Activated naive CD8-positive, alpha-beta T cell treated with anti-CD3 and anti-CD28 coated beads for 36 hours (primary cell): ENCODE data around the gene ADSL. TPM values are rescaled to one million over a fixed set of nuclear protein-coding genes. Genes with fewer than 3 reads are reported as not detected.

Source experiments
- DNase-seq: peaks from one replicate; pipeline ENCODE4 v3.0.0; 2021
- H3K27ac Mint-ChIP-seq: one replicate; pipeline ENCODE4 v1.8.0; 2022; ENCODE audit warnings: mild to moderate bottlenecking, moderate library complexity, mixed read lengths
- H3K27me3 Mint-ChIP-seq: one replicate; pipeline ENCODE4 v1.8.0; 2022; ENCODE audit warnings: mild to moderate bottlenecking, mixed read lengths
- H3K36me3 Mint-ChIP-seq: one replicate; pipeline ENCODE4 v1.8.0; 2021; ENCODE audit warnings: mild to moderate bottlenecking, mixed read lengths
- H3K4me1 Mint-ChIP-seq: one replicate; pipeline ENCODE4 v1.8.0; 2021; ENCODE audit warnings: mixed read lengths
- H3K4me3 Mint-ChIP-seq: one replicate; pipeline ENCODE4 v1.8.0; 2022; ENCODE audit warnings: mild to moderate bottlenecking, moderate library complexity, mixed read lengths
- H3K9me3 Mint-ChIP-seq: one replicate; pipeline ENCODE4 v1.8.0; 2022; ENCODE audit warnings: mixed read lengths
- total RNA-seq, 2 experiments: library from RNA; stranded (reverse); gene quantifications; one replicate each; pipeline ENCODE4 v1.2.3, GENCODE V29; 2021

ADSL gene
- total RNA-seq, 2 experiments from 2014 or later: 174 to 178 TPM

DNA sequence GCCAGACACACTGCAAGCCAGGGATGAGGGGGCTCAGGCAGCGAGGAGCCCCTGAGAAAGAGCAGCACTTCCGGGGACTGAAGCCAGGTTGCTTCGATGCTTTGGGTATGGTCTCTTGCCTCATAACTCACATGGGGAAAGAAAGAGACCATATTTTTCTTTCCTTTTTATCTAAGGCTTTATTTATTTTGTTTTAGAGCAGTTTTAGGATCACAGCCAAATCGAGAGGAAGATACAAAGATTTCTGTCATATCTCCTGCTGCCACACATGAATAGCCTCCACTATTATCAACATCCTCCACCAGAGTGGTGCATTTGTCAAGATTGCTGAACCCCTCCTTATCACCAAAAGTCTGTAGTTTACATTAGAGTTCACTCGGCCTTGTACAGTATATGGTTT lies 24.3 kb upstream of the ADSL start:
- H3K27ac Mint-ChIP-seq: peak overlapping the region; percentile 63
- no peak for DNase-seq
- no peaks in the 10 kb centered on the region for H3K27me3 Mint-ChIP-seq
- H3K9me3 Mint-ChIP-seq: no peaks in the 10 kb centered on the region
- peaks cover 54% of the 10 kb centered on the region for H3K4me1 Mint-ChIP-seq
- no peak overlapping the region for H3K4me3 Mint-ChIP-seq
- peaks cover 38% of the 10 kb centered on the region for H3K36me3 Mint-ChIP-seq

DNA sequence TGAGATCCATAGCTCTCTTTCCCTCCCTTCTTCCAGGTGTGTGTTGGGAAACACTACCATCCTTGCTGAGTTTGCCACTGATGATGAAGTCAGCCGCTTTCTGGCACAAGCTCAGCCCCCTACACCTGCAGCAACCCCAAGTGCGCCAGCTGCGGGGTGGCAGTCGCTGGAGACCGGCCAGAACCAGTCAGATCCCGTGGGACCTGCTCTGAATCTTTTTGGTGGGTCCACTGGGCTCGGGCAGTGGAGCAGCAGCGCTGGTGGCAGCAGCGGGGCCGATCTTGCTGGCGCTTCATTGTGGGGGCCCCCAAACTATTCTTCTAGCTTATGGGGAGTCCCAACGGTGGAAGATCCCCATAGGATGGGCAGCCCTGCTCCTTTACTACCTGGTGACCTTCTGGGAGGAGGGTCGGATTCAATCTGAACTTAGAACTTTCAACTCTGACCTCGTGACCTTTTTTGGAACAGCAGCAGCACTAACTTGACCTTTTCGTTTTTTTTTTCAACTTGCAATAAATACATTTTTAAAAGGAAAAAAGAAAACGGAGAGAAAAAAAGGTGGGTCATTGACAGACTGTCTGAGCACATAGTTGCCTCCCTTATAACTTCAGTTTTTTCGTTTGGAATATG lies 23.4 kb upstream of the ADSL start:
- no peaks in the 10 kb centered on the region for H3K9me3 Mint-ChIP-seq
- no peaks in the 10 kb centered on the region for H3K27me3 Mint-ChIP-seq
- H3K4me1 Mint-ChIP-seq: peaks cover 63% of the 10 kb centered on the region
- no peak overlapping the region for H3K4me3 Mint-ChIP-seq
- DNase-seq: no peak
- peaks cover 29% of the 10 kb centered on the region for H3K36me3 Mint-ChIP-seq
- H3K27ac Mint-ChIP-seq: peak overlapping the region; percentile 68

DNA sequence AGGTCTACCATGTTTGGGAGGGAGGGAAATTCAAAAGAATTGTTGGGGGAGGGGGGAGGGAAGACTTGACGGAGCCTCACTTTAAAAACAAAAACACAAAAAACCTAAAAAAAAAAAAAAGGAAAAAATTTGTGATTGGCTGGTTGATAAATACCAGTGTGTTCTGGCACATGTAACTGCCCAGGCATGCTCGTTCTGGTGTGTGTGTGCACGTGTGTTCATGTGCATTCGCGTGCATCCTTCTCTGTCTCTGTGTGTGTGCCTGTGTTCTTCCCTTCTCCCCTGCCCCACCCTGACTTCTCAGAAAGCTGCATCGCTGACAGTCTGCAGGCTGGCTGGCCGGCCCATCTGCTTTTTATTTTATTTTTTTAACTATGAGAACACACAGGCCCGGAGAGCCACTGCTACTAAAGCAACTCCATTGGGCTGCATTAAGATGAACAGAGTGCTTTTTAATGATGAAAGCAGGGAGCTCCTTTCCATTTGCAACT lies 22.6 kb upstream of the ADSL start:
- DNase-seq: no peak
- peak overlapping the region; percentile 73 for H3K4me3 Mint-ChIP-seq
- H3K9me3 Mint-ChIP-seq: no peaks in the 10 kb centered on the region
- no peaks in the 10 kb centered on the region for H3K27me3 Mint-ChIP-seq
- peaks cover 29% of the 10 kb centered on the region for H3K36me3 Mint-ChIP-seq
- peaks cover 71% of the 10 kb centered on the region for H3K4me1 Mint-ChIP-seq
- H3K27ac Mint-ChIP-seq: peak overlapping the region; percentile 94

DNA sequence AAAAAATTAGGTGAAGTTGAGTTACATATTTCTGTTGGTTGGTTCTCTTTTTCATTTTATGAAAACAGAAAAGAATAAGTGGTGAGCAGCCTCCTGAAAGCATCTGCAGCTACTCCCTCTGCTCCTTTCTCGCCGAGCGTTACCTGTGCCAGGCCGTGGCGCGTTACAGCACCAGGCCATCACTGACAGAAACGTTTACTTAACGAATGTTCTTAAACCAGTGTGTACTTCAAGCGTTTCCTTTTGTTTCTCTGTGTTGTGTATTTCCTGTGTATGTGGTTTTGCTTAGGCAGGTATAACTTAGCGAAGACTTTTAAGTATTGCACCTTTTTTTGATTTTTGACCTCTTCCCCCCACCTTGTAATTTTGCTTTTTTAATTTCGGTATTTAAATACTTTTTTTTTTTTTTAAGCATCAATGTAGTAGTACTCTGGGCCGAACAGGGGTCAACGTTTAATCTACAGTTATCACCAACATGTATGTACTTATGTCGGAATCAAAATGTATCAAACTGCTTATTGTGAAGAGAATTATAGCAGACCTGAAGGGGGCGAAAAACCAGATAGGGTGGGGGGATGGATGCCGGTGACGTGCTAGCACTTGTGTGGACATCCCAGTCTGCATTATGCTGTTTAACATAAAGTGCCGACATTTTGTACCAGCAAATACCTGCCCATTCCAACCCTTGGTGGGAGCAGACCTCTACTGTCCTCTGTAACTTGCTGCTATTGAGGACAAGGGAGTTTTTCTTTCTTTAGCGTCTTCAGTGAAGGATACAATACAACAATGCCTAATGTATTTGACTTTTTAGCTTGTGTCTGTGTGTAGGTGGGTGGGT lies 21.6 kb upstream of the ADSL start:
- Mint-ChIP-seq H3K4me1 (peaks cover 75% of the 10 kb centered on the region), H3K4me3 (peak overlapping the region; percentile 73)
- DNase-seq: peak; percentile 46

DNA sequence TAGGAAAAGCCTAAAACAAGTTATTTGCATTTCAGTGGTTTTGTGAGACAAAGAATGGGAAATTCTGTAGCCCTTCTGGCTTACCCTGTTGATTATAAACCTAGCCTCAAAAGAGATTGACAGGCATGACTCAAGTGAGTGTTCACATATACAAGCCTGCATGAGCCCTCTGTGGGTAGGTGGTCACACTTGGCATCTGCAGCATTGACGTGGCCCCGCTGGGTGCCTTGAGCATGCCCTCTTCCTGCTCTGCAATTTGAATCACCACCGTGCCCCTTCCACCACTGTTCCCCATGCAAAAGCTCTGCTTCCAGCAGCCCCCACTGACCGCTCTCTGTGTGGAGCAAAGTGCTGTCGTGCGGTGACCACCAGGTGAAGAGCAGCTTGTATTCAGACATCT lies 21.0 kb upstream of the ADSL start:
- peak overlapping the region; percentile 73 for H3K4me3 Mint-ChIP-seq
- H3K9me3 Mint-ChIP-seq: no peaks in the 10 kb centered on the region
- peaks cover 80% of the 10 kb centered on the region for H3K4me1 Mint-ChIP-seq
- peaks cover 29% of the 10 kb centered on the region for H3K36me3 Mint-ChIP-seq
- H3K27me3 Mint-ChIP-seq: no peaks in the 10 kb centered on the region
- peak; percentile 75 for DNase-seq
- peak overlapping the region; percentile 94 for H3K27ac Mint-ChIP-seq

More for the DNA sequence above, 21.6 kb upstream of the ADSL start:
- Mint-ChIP-seq H3K27me3 (no peaks in the 10 kb centered on the region), H3K36me3 (peaks cover 29% of the 10 kb centered on the region), H3K27ac (peak overlapping the region; percentile 94), H3K9me3 (no peaks in the 10 kb centered on the region)

DNA sequence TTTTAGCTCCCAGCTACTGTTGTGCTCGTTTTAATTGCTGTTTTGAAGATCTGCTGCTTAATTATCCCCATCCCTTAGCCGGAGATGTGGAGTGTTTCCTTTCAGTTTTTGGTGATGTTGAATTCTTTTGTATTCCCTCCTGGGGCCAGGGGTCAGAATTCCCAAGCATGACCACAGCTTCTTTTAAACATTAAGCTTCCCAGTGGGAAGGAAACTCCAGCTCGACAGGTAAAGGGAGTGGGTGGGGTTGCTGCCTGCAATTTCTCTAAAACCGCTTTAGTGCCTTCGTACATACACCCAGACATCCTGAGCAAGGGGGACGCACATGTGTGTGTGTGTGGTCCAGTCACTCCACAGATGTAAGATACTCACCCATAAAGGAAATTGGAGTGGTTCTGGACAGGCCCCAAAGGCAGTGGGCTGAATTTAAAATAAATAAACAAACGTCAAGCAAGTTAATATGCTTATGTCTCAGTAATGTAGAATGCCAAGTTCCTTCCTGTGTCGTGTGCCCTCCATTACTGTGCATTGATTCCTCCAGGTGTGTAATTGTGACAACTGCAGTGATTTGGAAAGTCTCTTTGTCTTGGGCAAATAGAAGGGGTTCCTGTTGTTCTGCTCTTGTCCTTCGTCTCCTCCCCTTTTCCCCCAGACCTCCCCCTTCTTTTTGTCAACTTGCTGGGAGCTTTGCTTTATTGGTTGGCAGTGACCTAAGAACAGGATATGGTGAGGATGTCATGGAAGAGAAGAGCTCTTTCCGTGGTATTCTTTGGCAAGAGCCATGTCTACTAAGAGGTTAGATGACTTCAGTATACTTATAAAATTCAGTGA lies 19.2 kb upstream of the ADSL start:
- Mint-ChIP-seq H3K9me3 (no peaks in the 10 kb centered on the region), H3K4me3 (peak overlapping the region; percentile 53), H3K4me1 (peaks cover 84% of the 10 kb centered on the region), H3K27ac (peak overlapping the region; percentile 56), H3K36me3 (peaks cover 18% of the 10 kb centered on the region), H3K27me3 (no peaks in the 10 kb centered on the region)
- DNase-seq: no peak

DNA sequence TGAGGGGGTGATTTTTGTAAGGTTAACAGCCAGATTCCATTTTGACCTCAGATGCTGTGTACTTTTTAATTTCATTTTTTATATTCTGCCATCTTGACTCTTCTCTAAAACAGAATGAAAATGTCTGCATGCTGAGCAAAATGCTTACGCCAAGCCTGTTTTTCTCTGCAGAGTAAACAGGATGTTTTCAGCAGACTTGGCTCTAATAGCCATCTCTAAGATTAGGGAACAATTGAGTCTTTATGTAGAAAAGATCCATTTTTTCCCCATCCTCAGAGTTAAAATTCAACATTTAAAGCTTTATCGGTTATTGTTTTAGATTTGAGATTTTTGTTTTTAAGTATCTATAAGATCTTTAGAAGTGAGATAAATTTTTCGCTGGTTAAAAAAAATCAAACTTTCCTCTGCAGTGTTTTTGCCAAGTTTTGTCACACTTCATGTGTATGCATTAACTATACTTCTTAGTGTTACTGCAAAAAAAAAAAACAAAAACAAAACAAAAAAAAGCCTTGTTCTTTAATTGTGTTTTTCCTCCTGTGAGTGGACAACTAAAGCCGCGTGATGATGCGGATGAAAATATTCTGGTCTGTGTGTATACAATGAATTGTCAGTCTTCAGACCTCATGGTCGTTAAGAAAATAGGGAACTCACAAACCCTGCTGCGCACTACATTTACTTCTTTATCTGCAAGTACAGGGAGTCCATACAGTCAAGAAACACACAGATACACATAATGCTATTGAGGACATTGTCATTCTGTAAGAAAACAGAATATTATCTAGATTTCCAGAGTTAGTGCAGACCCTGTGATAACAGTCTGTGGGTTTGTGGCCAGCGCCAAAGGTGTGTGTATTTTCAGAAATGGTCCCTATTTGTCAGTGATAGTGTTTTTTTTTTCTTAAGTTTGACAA lies 17.5 kb upstream of the ADSL start:
- Mint-ChIP-seq H3K36me3 (peaks cover 7% of the 10 kb centered on the region), H3K9me3 (no peaks in the 10 kb centered on the region), H3K4me1 (peaks cover 95% of the 10 kb centered on the region), H3K27ac (peak overlapping the region; percentile 64), H3K4me3 (no peak overlapping the region), H3K27me3 (no peaks in the 10 kb centered on the region)
- DNase-seq: no peak

DNA sequence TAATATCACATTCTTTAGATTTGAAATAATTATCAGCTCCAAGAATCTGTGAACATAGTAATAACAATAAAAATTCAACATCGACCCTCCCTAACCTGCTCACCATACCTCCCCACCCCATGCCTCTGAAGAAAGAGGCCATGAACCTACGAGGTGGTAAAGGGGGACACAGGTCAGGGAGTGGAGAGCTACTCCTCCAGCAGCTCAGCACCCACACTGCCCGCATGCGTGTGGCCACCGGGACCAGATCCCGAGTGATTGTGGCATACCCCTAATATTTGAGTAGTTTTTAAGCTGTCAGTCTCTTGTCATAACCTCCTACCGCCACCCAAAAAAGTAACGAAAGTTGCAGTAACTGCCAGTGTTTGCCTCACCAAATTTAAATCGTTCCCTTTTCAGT lies 16.8 kb upstream of the ADSL start:
- Mint-ChIP-seq H3K27me3 (no peaks in the 10 kb centered on the region), H3K4me1 (peaks cover 95% of the 10 kb centered on the region), H3K36me3 (peaks cover 7% of the 10 kb centered on the region), H3K4me3 (no peak overlapping the region), H3K27ac (peak overlapping the region; percentile 47), H3K9me3 (no peaks in the 10 kb centered on the region)
- no peak for DNase-seq

DNA sequence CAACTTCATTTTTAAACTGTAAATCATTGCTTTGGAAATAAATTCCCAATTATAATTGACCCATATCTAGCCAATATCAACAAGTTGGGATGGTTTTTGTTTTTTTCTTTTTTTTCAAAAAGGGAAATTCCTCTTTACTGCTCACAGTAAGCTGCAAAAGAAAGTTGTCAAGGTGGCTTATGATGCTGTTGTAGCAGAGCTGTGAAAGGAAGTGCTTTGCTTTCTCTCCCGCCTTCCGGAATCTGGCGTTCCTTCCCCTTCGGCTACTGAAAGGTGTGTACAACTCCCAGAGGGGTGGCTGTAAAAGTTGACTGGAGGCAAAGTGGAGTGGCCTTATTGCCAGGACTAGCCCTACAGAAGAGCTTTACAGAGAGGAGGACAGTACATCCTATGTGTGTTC lies 16.2 kb upstream of the ADSL start:
- Mint-ChIP-seq H3K9me3 (no peaks in the 10 kb centered on the region), H3K27ac (peak overlapping the region; percentile 49), H3K4me3 (peak overlapping the region; percentile 40), H3K27me3 (no peaks in the 10 kb centered on the region), H3K36me3 (peaks cover 7% of the 10 kb centered on the region), H3K4me1 (peaks cover 94% of the 10 kb centered on the region)
- DNase-seq: no peak

DNA sequence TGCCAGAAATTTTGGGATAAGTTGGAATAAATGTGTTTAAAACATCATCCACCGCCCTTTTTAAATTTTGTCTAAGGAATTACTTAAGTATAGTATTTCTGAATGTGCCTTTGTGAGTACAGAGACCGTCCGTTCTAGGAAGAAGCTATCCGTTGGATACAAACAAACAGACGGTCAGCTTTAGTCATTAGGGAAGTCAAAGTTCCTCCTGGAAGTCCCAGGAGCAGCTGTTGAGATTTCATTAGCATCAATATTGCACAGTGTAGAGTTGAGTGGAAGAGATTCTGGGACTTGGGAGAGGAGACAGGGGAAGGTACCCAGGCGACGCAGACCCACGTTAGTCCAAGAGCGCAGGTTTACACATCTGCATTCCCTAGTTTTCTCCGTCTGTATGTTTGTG lies 15.7 kb upstream of the ADSL start:
- peaks cover 7% of the 10 kb centered on the region for H3K36me3 Mint-ChIP-seq
- DNase-seq: no peak
- peaks cover 90% of the 10 kb centered on the region for H3K4me1 Mint-ChIP-seq
- no peak overlapping the region for H3K4me3 Mint-ChIP-seq
- no peaks in the 10 kb centered on the region for H3K9me3 Mint-ChIP-seq
- H3K27me3 Mint-ChIP-seq: no peaks in the 10 kb centered on the region
- no peak overlapping the region for H3K27ac Mint-ChIP-seq

DNA sequence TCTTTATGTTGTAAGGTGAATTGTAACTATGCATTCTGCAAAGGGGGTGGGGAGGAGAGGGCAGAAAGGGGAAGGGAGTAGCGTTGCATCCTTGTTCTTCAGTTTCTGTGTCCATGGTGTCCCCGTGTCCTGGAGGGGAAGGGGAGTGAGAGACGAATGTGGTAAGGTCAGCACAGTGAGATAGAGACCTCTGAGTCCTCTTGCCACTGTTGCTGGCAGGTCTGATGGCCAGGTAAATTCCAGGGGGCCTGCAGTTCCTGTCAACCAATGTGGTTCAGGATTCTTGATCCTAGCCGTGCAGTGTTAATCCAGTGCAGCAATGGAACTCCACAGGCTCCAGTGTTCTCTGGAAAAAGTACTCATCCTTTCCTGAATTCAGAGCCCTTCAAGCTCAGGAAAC lies 14.6 kb upstream of the ADSL start:
- Mint-ChIP-seq H3K27me3 (no peaks in the 10 kb centered on the region), H3K9me3 (no peaks in the 10 kb centered on the region), H3K27ac (peak overlapping the region; percentile 85), H3K36me3 (peaks cover 6% of the 10 kb centered on the region), H3K4me3 (peak overlapping the region; percentile 78), H3K4me1 (peaks cover 88% of the 10 kb centered on the region)
- no peak for DNase-seq

DNA sequence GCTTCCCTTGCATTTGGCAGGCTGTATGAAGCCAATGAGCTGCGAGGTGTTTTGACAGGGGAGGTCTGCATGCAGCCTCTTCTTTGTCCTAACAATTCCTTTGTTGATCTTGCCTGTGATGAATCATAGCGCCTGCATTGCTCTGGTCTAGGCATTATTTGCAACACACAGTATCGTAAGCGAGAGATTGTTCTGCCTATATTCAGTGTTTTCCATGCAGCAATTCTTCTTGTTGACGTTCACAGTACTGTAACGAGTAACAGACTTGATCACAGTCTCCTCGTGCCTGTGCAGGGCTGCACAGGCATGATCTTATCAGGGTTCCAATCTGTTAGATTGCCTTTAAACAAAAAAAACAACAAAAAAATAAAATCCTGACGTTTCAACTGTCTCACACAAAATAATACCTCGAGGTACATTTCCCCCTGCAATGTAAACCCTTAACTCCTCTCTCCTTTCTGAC lies 13.9 kb upstream of the ADSL start:
- Mint-ChIP-seq H3K27ac (peak overlapping the region; percentile 85), H3K27me3 (no peaks in the 10 kb centered on the region), H3K4me1 (peaks cover 82% of the 10 kb centered on the region), H3K4me3 (peak overlapping the region; percentile 78), H3K36me3 (peaks cover 5% of the 10 kb centered on the region), H3K9me3 (no peaks in the 10 kb centered on the region)
- no peak for DNase-seq

DNA sequence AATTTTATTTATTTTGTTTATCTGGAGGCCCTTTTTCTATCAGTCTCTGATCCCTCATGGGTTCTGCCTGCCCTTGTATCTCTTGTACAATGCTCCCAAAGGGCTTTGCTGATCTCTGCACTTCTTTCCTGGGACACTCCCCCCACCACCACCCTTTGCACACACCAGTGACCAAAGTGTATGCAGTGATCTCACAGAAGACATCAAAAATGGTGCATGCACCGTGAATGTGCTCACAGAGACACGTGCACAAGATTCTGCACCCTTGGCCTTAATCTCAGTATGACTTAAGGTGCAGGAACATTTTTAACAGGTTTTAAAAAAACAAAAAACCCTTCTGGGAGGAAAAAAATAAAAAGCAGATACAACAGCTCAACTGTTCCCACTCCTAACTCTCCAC lies 12.2 kb upstream of the ADSL start:
- Mint-ChIP-seq H3K36me3 (peaks cover 2% of the 10 kb centered on the region), H3K27me3 (no peaks in the 10 kb centered on the region), H3K4me1 (peaks cover 65% of the 10 kb centered on the region), H3K4me3 (no peak overlapping the region), H3K9me3 (no peaks in the 10 kb centered on the region), H3K27ac (peak overlapping the region; percentile 42)
- DNase-seq: no peak

DNA sequence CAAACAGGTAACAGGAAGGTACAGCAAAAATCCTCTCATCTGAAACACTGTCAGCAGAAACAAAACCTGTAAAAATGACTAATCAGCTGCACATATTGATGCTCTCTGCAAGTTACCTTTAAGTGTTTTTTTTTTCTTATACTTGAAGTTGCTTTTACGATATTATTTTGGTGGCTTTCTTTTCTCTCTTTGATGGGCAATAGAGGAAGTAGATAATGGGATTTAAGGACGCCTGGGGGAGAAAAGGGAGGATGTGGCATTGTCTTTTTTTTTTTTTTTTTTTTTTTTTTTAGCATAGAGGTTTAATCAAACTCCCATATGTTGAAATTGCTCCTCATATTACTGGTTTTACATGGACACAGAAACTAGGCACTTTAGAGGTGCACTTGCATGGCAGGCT lies 11.4 kb upstream of the ADSL start:
- Mint-ChIP-seq H3K4me1 (peaks cover 58% of the 10 kb centered on the region), H3K27me3 (no peaks in the 10 kb centered on the region), H3K36me3 (peaks cover 2% of the 10 kb centered on the region), H3K9me3 (no peaks in the 10 kb centered on the region), H3K27ac (peak overlapping the region; percentile 42), H3K4me3 (peak overlapping the region; percentile 47)
- no peak for DNase-seq
